Measurements from ENCODE around the gene PLEKHM3. TPM values are rescaled to one million over a fixed set of nuclear protein-coding genes. Genes with fewer than 3 reads are reported as not detected.

The PLEKHM3 gene
- polyA plus RNA-seq, 3 donors from 2014 or later = 2.8 to 6.5 (median 3.1) TPM

DNA sequence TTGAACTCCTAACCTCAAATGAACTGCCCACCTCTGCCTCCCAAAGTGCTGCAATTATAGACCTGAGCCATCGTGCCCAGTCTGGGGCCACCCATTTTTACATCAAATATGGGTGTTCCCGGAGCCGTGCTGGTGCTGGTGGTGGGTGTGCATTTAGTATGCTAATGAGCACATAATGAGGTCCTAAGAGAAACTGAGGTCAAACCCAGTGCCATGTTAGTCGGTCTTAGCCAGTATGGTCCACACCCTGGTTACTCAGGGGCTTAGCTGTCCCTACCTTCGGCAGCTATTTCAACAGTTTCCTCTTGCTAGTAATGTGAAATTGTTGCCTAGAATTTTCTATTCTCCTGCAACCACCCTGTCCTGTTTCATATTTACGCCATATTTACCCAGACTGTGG, 217.2 kb downstream of the PLEKHM3 start:
- Mint-ChIP-seq H3K4me3 (no peak overlapping the region), H3K36me3 (no peaks in the 10 kb centered on the region), H3K27ac (no peak overlapping the region), H3K9me3 (no peaks in the 10 kb centered on the region), H3K4me1 (no peaks in the 10 kb centered on the region), H3K27me3 (ENCODE audit: low read depth in 3 of 3) (peaks cover 0 to 6% (median under 1%) of the 10 kb centered on the region in 3 donors)
- no peak for DNase-seq

GRCh38 chr2:207807516-207807915, 217.8 kb downstream of the PLEKHM3 start:
- H3K36me3 Mint-ChIP-seq = no peaks in the 10 kb centered on the region
- no peaks in the 10 kb centered on the region for H3K4me1 Mint-ChIP-seq
- no peaks in the 10 kb centered on the region for H3K9me3 Mint-ChIP-seq
- no peak overlapping the region for H3K27ac Mint-ChIP-seq
- no peak overlapping the region for H3K4me3 Mint-ChIP-seq
- no peak for DNase-seq
- H3K27me3 Mint-ChIP-seq (ENCODE audit: low read depth in 3 of 3) = peaks cover 0 to 6% (median 0%) of the 10 kb centered on the region in 3 donors

DNA sequence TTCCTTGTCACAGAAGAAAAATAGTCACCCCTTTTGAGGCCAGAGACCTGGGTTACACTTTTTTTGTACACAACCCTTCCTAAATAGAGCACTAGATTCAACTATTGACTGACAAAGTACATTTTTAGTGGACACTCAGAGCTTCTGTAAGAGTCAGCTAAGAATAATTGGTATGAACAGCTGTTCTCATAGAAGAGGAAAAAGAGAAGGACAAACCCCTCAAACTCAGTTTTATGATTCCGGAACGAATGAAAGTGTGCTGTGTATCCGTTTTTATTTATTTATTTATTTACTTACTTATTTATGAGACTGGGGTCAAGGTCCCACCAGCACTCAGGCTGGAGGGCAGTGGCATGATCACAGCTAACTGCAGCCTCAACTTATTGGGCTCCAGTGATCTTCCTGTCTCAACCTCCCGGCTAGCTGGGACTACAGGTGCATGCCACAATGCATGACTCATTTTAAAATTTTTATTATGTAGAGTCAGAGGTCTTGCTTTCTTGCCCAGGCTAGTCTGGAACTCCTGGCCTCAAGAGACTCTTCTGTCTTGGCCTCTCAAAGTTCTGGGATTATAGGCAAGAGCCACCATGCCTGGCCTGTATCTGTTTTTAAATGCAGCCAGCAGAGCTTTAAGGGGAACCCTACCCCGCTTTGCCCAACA, 219.6 kb downstream of the PLEKHM3 start:
- no peak for DNase-seq
- no peak overlapping the region for H3K4me3 Mint-ChIP-seq
- H3K36me3 Mint-ChIP-seq = no peaks in the 10 kb centered on the region
- peaks cover 0 to 6% (median 0%) of the 10 kb centered on the region in 3 donors for H3K27me3 Mint-ChIP-seq (ENCODE audit: low read depth in 3 of 3)
- H3K4me1 Mint-ChIP-seq = no peaks in the 10 kb centered on the region
- H3K27ac Mint-ChIP-seq = no peak overlapping the region
- no peaks in the 10 kb centered on the region for H3K9me3 Mint-ChIP-seq

DNA sequence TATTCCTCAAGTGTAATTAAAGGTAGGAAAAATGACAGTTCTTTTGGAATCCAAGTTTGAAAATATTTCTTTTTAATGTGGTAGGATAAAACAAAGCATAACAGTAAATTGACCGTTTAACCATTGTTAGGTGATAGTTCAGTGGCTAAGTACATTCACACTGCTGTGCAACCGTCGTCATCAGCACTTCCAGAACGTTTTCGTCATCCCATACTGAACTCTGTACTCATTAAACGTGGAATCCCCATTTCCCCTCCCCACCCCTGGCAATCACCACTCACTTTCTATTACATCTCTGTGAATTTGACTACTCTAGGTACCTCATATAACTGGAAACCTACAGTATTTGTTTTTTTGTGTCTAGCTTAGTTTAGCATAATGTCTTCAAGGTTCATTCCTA, 222.7 kb downstream of the PLEKHM3 start:
- H3K4me3 Mint-ChIP-seq = no peak overlapping the region
- no peaks in the 10 kb centered on the region for H3K9me3 Mint-ChIP-seq
- H3K4me1 Mint-ChIP-seq = no peaks in the 10 kb centered on the region
- H3K27me3 Mint-ChIP-seq (ENCODE audit: low read depth in 3 of 3) = peaks cover 0 to 6% (median 0%) of the 10 kb centered on the region in 3 donors
- H3K27ac Mint-ChIP-seq = no peak overlapping the region
- H3K36me3 Mint-ChIP-seq = no peaks in the 10 kb centered on the region
- no peak for DNase-seq

- H3K36me3 Mint-ChIP-seq = no peaks in the 10 kb centered on the region
- no peaks in the 10 kb centered on the region for H3K4me1 Mint-ChIP-seq
- no peak overlapping the region for H3K4me3 Mint-ChIP-seq
- DNase-seq = no peak
- peaks cover 0 to 6% (median 0%) of the 10 kb centered on the region in 3 donors for H3K27me3 Mint-ChIP-seq (ENCODE audit: low read depth in 3 of 3)
- no peaks in the 10 kb centered on the region for H3K9me3 Mint-ChIP-seq
- no peak overlapping the region for H3K27ac Mint-ChIP-seq
These were observed 224.1 kb downstream of the PLEKHM3 start for GRCh38 chr2:207801259-207801658.

GRCh38 chr2:207796585-207797350, 228.6 kb downstream of the PLEKHM3 start:
- Mint-ChIP-seq H3K27ac (no peak overlapping the region), H3K27me3 (ENCODE audit: low read depth in 3 of 3) (peaks cover 0 to 2% (median 1%) of the 10 kb centered on the region in 3 donors), H3K4me3 (no peak overlapping the region), H3K9me3 (no peaks in the 10 kb centered on the region), H3K4me1 (no peaks in the 10 kb centered on the region), H3K36me3 (no peaks in the 10 kb centered on the region)
- DNase-seq = no peak

DNA sequence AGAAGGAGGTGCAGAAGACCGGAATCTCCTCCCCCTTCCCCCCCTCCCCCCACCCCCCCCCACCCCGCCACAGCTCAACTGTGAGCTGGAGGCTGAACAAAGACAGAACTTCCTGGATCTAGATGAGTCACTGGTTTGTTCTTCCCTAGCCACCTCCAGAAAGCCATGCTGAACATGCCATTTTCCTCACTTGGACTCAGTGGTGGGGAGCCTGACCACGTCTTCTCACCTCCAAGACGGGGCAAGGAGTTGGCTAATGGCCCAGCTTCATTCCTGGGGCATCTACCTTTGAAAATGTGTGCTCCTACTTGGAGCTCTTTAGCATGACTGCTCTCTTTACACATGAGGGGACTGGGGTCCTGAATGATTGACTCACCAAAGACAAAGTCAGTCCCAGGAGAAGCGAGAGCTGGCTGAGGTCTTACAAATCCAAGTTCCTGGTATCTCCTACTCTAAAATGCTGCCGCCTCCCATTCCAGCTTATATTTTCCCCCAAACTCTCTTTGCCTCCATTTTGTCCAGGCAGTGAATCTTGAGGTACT, 233.0 kb downstream of the PLEKHM3 start:
- H3K9me3 Mint-ChIP-seq = no peaks in the 10 kb centered on the region
- H3K4me1 Mint-ChIP-seq = no peaks in the 10 kb centered on the region
- peaks cover 0 to 7% (median 1%) of the 10 kb centered on the region in 3 donors for H3K27me3 Mint-ChIP-seq (ENCODE audit: low read depth in 3 of 3)
- DNase-seq = no peak
- no peak overlapping the region for H3K27ac Mint-ChIP-seq
- H3K36me3 Mint-ChIP-seq = peaks cover 0 to 4% (median 0%) of the 10 kb centered on the region in 3 donors
- no peak overlapping the region for H3K4me3 Mint-ChIP-seq

- Mint-ChIP-seq H3K9me3 (no peaks in the 10 kb centered on the region), H3K36me3 (peaks cover 0 to 4% (median 0%) of the 10 kb centered on the region in 3 donors), H3K4me3 (no peak overlapping the region), H3K27me3 (ENCODE audit: low read depth in 3 of 3) (peaks cover 0 to 7% (median 1%) of the 10 kb centered on the region in 3 donors), H3K4me1 (no peaks in the 10 kb centered on the region), H3K27ac (no peak overlapping the region)
- DNase-seq = no peak
These were observed 233.6 kb downstream of the PLEKHM3 start for GRCh38 chr2:207791579-207792243.

DNA sequence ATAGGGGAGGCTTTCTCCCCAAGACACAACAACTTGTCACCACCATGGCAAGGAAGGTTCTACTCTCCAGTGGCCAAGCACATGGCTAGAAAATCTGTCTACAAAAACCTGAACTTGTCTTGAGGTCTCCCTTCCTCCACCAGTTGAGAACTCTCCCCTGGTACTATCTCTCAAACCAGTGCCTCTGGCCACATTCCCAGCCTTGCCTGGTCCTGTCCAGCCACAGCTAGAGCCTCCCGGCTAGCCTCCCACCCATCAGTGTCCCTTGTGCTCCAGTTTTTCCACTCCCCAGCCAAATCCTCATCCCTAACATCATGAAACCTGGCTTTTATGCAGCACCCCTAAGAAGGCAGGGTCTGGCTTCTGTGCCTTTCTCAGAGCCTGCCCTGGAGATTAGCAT, 234.4 kb downstream of the PLEKHM3 start:
- Mint-ChIP-seq H3K36me3 (peaks cover 0 to 4% (median 0%) of the 10 kb centered on the region in 3 donors), H3K4me3 (no peak overlapping the region), H3K27me3 (ENCODE audit: low read depth in 3 of 3) (peaks cover 0 to 7% (median 1%) of the 10 kb centered on the region in 3 donors), H3K27ac (no peak overlapping the region), H3K9me3 (no peaks in the 10 kb centered on the region), H3K4me1 (no peaks in the 10 kb centered on the region)
- no peak for DNase-seq

DNA sequence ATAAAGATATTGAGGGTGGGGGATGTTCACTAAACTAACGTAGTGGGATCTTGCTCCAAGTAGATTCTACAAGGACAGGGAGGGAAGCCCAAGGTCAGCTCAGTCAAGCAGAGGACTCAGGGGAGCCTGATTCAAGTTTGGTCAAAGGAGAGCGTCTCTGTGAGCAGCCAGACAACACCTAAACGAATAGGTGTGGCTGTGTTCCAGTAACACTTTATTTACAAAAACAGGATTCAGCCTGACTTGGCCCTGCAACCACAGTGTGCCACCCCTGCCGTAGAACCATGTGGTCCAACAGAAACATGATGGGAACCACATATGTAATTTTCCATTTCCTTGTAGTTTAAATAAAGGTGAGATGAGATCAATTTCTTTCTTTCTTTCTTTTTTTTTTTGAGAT, 237.5 kb downstream of the PLEKHM3 start:
- Mint-ChIP-seq H3K4me1 (no peaks in the 10 kb centered on the region), H3K4me3 (no peak overlapping the region), H3K27ac (no peak overlapping the region)

GRCh38 chr2:207787017-207787416, 238.3 kb downstream of the PLEKHM3 start:
- peaks cover 2 to 8% (median 2%) of the 10 kb centered on the region in 3 donors for H3K27me3 Mint-ChIP-seq (ENCODE audit: low read depth in 3 of 3)
- H3K27ac Mint-ChIP-seq = no peak overlapping the region
- H3K9me3 Mint-ChIP-seq = no peaks in the 10 kb centered on the region
- H3K4me3 Mint-ChIP-seq = no peak overlapping the region
- peaks cover 0 to 4% (median 0%) of the 10 kb centered on the region in 3 donors for H3K36me3 Mint-ChIP-seq
- no peaks in the 10 kb centered on the region for H3K4me1 Mint-ChIP-seq
- DNase-seq = no peak

More for the DNA sequence above, 237.5 kb downstream of the PLEKHM3 start:
- no peaks in the 10 kb centered on the region for H3K9me3 Mint-ChIP-seq
- no peak for DNase-seq
- H3K27me3 Mint-ChIP-seq (ENCODE audit: low read depth in 3 of 3) = peaks cover 2 to 8% (median 2%) of the 10 kb centered on the region in 3 donors
- H3K36me3 Mint-ChIP-seq = peaks cover 0 to 4% (median 0%) of the 10 kb centered on the region in 3 donors

DNA sequence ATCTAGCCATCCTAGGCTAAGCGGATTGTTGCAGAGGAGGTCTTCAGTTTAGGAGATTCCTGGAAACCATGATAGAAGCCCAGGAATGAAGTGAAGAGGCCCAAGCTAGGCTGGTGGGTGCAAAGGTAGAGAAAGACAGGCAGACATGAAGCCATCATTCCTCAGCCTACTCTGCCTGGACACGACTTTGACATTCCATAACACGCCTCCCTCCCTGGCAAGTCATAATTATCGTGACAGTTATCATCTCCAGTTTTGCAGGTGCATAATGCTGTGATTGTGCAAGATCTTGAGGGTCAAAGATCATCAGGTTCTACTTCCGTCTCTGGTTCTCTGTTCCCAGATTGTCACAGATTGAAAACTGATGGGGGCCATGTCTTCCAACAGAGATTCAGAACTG, 240.4 kb downstream of the PLEKHM3 start:
- Mint-ChIP-seq H3K9me3 (no peaks in the 10 kb centered on the region), H3K4me1 (no peaks in the 10 kb centered on the region), H3K36me3 (peaks cover 0 to 4% (median 0%) of the 10 kb centered on the region in 3 donors), H3K27me3 (ENCODE audit: low read depth in 3 of 3) (peaks cover 2 to 14% (median 2%) of the 10 kb centered on the region in 3 donors), H3K4me3 (no peak overlapping the region), H3K27ac (no peak overlapping the region)
- DNase-seq = no peak

DNA sequence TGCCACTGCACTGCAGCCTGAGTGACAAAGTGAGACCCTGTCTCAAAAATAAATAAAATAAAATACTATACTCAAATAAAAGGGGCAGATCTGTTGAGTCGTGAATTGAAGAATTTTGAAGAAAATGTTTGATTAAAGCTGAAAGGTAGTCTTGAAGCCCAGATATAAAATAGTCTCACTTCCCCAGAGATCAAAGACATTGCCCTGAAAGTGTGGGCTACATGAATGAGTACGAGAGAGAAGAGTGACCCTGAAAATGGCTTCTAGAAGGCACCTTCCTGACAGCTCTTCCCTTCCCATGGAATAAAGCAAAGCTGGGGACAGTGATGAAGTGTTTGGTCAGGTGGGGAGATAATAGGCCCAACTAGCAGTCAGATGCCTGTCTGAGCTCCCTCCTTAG, 241.8 kb downstream of the PLEKHM3 start:
- no peak overlapping the region for H3K27ac Mint-ChIP-seq
- H3K4me3 Mint-ChIP-seq = no peak overlapping the region
- peaks cover 2 to 14% (median 2%) of the 10 kb centered on the region in 3 donors for H3K27me3 Mint-ChIP-seq (ENCODE audit: low read depth in 3 of 3)
- no peak for DNase-seq
- no peaks in the 10 kb centered on the region for H3K9me3 Mint-ChIP-seq
- H3K4me1 Mint-ChIP-seq = no peaks in the 10 kb centered on the region
- peaks cover 0 to 4% (median 0%) of the 10 kb centered on the region in 3 donors for H3K36me3 Mint-ChIP-seq

Data from immature natural killer cell (primary cell).